22Rv1 (cell line): Measurements from ENCODE around the gene SPATA9.

Experiments used
- CTCF ChIP-seq: fragments of 450-650 bp; IDR thresholded peaks from 2 replicates; pipeline ENCODE4 v1.5.1; 2017; ENCODE audit warnings: mild to moderate bottlenecking
- ZFX ChIP-seq: fragments of 450-650 bp; IDR thresholded peaks from 2 replicates; pipeline ENCODE4 v1.6.1; 2017; ENCODE audit warnings: antibody characterized with exemption, borderline replicate concordance

GRCh38 chr5:95638632-95639031 lies 44.2 kb downstream of the SPATA9 start:
- no peak for TF ChIP-seq CTCF
- TF ChIP-seq ZFX = no peak
